OCI-LY1 (cell line): ENCODE results near the gene PLTP.

Experiments used
- CTCF ChIP-seq: fragments of 200-600 bp; sonication (generic), shearing (Covaris generic); IDR thresholded peaks from 2 replicates; pipeline ENCODE4 v1.5.1; 2017; ENCODE audit warnings: mild to moderate bottlenecking, antibody characterized with exemption, low read length, moderate library complexity, mixed read lengths
- EZH2 ChIP-seq: fragments of 200-600 bp; sonication (generic), shearing (Covaris generic); IDR thresholded peaks from 2 replicates; pipeline ENCODE4 v1.8.0; 2017; ENCODE audit warnings: borderline replicate concordance, mixed run types, mild to moderate bottlenecking, antibody characterized with exemption, low read length, moderate library complexity, mixed read lengths

- no peak for TF ChIP-seq EZH2
- TF ChIP-seq CTCF = no peak
Measured at GRCh38 chr20:45859916-45860315, 52.0 kb downstream of the PLTP start.
